ENCODE data around the gene GP2.

The GP2 gene

DNA sequence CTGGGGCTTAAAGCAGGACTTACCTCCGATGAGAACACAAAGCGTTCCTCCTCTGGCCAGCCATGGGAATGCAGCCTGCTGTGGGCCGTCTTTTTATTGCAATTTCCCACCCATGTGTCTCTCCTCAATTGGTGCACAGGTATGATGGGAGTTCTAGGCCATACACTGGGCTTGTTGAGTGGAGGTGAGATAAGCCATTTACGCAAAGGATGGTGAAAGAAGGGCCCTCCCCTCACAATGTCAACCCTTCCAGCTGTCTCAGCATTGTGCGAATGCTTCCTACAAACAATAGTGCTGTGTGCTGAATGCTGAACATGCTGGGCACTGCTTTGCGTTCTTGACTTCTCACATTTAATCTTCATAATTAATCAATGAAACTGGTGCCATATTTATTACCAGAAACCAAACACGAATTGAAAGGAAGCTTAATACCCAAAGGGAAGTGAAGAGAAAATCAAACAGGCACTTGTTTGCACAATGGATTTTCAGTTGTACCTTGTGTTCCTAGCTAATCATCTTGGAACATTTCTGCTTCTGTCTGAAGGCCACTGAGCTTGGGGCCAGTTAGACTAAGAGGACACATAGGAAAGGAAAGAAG, at the start of gene GP2:
TSS of gene GP2 (minus strand) at position 70 of the 598 bp plus-strand sequence. CDS start 1,082 bp downstream, outside the sequence.
- DNase-seq = no peak

- DNase-seq = no peak
Measured at GRCh38 chr16:20372701-20373100, 45.4 kb upstream of the GP2 start.

- no peak for DNase-seq
Measured at GRCh38 chr16:20369452-20370054, 42.2 kb upstream of the GP2 start.

DNA sequence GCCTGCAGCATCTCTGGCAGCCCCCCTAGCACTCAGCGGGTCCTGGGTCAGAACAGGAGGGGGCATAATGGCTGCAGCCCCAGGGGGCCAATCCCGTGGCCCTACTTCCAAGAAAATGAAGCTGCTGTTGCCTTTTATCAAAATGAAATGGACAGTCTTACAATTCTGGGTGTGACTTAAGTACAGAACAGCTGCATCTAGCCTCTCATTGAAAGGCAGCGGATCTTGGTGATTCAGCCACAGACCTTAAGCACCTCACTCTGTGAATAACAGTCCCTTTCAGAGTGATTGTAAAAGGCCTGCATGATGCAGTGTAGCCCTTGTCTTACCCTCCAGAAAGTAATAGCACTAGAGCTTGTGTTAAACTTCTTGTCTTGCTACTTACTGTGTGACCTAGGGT, 36.7 kb upstream of the GP2 start:
- no peak for DNase-seq

DNA sequence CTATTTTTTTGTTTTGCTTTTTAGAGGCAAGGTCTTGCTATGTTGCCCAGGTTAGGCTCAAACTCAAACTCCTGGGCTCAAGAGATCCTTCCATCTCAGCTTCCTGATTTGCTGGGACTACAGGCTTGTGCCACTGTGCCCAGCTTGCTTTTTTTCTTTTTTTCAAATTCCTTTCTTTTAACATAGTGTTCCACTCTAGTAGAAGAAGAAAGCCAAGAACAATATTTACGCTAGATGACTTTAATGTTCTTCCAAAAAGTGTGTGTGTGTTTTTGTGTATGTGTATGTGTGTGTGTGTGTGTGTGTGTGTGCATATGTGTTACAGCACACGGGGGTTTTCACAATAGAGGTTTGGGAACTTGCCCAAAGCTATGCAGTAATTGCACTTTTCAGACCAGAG, 35.9 kb upstream of the GP2 start:
- DNase-seq = no peak

- DNase-seq = no peak
Measured at GRCh38 chr16:20359997-20360396, 32.7 kb upstream of the GP2 start.

DNA sequence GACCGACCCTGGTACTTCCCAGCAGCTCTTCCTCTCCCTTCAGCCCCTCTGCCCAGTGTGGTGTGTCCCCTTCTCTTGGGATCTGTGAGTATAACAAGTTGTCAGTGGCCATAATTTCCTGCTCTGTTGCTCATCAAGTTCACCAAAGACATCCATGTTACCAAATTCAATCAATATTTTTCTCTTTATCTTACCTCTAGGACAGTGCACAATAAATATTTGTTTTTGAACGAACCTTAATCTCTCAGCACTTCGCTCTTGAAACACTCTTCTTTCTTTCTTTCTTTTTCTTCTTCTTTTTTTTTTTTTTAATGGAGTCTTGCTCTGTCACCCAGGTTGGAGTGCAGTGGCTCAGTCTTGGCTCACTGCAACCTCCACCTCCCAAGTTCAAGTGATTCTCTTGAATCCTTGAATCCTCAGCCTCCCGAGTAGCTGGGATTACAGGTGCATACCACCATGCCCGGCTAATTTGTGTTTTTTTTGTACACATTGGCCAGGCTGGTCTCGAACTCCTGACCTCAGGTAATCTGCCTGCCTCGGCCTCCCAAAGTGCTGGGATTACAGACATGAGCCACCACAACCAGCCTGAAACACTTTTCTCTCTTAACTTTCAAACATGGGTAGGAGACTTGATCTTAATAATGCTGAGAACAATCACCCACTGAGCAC, 27.9 kb upstream of the GP2 start:
- DNase-seq = no peak

- no peak for DNase-seq
Measured at GRCh38 chr16:20353379-20353778, 26.1 kb upstream of the GP2 start.

GRCh38 chr16:20352615-20353014, 25.3 kb upstream of the GP2 start, which contains the start of gene UMOD:
Gene UMOD (minus strand): TSS chr16:20352715. CDS start chr16:20350737, 1,978 bp downstream.
- DNase-seq = no peak

DNA sequence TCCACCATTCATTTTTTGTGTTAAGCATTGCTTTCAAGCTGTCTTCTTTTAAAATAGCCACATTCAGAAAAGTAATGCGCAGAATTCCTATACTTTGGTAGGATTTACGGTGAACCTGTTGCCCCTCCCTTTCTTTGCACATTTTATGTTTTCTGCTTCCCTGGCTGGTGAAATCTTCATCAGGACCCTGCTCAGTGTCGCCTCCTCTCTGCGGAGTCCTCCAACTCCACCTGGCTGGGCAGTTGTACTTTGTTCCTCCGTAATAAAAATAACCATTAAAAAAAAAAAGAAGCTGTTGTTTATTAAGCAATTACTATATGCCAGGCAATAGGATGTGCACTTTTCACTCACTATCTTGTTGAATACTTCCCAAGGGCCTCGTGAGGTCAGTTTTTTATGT, 22.3 kb upstream of the GP2 start:
- no peak for DNase-seq

DNA sequence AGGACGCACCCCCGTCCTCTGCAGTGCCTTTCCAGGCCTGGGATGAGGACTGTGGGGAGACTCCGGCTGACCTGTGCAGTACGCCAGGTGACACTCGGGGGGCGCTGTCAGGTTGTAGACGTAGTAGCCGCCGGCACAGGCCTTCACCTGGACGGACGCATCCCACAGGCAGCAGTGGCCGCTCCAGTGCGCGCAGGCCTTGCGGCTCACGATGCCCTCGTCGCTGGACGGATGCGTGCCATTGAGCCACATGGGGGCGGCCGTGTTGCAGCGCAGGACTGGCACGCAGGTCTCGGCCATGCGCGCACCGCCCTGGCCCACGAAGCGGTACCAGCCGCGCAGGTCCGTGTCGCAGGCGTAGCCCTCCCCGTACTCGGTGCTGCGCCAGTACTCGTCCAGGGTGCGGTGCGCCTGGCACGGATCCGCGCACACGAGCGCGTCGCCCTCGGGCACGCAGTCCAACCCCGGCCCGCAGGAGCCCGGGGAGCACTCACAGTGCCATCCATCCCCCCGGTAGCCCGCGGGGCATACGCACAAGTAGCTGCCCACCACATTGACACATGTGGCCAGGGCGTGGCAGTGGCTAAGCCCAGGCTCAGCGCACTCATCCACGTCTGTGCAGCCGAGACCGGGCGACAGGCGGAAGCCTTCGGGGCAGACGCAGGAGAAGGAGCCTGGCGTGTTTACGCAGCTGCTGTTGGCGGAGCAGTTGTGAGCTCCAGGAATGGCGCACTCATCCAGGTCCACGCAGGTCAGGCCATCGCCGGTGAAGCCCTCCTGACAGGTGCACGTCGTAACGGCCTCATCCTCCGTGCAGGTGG, 21.3 kb upstream of the GP2 start:
- DNase-seq = no peak

DNA sequence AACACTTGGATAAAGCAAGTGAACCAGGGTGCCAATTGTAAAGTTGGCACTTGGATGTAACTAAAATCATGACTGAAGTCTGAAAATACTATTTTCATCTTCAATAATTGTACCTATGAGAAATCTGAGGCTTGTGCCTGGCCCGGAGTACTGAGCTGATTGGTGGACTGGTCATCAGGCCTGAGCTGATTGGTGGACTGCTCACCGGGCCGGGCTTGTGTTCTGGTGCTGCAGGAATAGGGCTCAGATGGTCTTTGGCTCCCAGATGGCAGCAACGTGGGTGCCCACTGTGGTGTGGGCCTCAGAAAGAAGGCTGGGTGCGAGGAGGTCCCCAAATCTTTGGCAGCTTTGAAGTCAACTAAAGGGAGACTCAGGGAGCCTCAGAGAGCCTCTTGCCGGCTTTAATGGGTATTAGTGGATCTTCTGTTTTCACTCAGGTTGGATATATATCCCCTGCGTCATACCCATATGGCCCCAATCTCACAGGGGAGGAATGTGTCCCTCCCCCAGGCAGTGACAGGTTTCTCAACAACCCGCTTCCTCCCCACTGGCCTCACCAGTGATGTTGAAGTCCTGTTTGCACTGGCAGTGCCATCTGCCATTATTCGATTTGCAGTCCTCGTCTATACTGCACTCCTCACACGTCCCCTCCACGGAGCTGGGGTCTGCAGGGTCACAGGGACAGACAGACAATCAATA, 20.5 kb upstream of the GP2 start:
- DNase-seq = no peak

- no peak for DNase-seq
Measured at GRCh38 chr16:20344611-20345010, 17.3 kb upstream of the GP2 start.

- no peak for DNase-seq
Measured at GRCh38 chr16:20339744-20340143, 12.4 kb upstream of the GP2 start.

DNA sequence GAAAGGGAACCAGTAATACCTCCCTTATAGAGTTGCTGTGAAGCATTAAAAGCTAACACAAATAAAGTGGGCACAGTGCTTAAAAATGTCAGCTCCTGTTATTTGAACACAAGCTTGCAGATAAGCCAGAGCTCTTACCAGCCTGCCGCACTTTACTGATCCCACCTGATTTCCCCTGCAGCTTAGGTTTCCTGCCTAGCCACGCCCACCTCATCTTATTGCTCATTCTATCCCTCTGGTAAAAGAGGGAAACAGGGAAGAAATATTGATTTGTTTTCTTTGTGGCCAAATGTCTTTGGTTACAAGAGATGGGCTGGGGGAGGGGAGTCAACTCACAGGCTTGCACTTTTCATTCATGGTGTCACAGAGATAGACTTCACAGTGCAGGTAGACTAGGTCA, 9.6 kb upstream of the GP2 start:
- no peak for DNase-seq

- DNase-seq = no peak
Measured at GRCh38 chr16:20334396-20334795, 7.1 kb upstream of the GP2 start.

DNA sequence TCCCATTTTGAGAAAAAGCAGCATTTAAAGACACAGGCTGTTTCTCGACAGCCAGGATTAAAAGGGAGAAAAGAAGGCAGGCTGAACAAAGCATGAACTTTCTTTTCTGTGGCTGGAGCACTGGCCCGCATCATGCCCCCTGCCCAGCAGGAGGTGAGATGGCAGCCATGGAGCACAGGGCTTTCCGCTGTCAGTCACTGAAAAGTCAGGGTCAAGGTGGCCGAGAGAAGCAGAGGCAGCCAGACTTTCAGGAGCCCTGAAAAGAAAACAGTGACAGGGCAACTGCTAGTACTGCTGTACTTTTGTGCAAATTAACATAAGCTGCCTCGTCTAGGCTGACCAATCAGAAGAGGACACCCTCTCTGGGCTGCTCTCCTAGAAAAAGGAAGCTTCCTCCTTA, 5.8 kb upstream of the GP2 start:
- no peak for DNase-seq

- no peak for DNase-seq
Measured at GRCh38 chr16:20332411-20332810, 5.1 kb upstream of the GP2 start.

GRCh38 chr16:20331635-20332034, 4.3 kb upstream of the GP2 start:
- no peak for DNase-seq

DNA sequence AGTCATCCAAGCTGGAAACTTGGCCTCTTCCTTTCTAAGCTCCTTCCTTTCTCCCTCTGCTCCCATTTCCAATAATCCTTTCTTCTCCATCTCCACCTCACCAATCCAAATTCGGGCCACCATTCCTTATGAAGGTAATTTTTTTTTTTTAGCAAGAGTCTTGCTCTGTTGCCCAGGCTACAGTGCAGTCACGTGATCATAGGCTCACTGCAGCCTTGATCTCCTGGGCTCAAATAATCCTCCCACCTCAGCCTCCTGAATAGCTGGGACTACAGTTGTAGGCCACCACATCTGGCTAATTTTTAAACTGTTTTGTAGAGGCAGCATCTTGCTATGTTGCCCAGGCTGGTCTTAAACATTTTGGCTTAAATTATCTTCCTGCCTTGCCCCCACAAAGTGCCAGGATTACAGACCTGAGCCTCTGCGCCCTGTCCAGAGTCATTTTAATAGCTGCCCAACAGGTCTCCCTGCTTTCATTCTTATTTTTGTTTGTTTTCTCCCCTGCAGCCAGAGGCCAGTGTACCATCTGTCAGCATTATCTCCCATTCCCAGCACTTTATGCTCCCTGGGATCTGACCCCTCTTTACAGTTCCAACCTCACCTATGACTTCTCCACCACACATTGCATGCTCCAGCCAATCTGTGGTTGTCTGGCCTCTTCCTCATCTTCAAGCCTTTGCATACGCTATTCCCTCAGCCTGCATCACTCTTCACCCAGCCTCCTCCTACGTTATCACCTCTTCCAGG, 2.3 kb upstream of the GP2 start:
- no peak for DNase-seq

DNA sequence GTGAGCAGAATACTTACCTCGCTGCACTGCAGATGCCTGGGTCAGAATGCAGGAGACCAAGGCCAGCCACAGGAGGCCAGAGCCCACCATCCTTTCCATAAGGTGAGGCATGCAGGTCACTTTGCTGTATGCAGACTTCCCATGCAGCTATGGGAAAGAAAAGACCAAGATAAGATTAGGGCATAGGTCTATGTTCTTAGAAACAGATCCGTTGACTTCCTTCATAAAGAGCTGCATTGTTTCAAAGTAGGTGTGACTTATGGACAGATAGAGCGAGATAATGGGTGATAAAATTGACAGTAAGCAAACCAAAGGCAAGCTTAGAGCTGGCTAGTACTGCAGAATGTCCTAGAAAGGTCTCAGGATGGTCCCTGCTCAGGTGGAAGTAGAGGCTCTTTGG, 992 bp downstream of the GP2 start:
- DNase-seq = no peak

- no peak for DNase-seq
Measured at GRCh38 chr16:20325005-20325404, 2.3 kb downstream of the GP2 start.
